HG03060 (cell line): Measurements from ENCODE around the gene PGAM2.

Experiments used
- ATAC-seq: cut with Tn5 transposase; IDR thresholded peaks from one replicate; pipeline ENCODE4 v1.9.1; 2021; ENCODE audit warnings: low read depth, moderate number of reproducible peaks; ENCODE audit not compliant: unreplicated experiment

The PGAM2 gene

GRCh38 chr7:44086627-44087026 lies 21.3 kb upstream of the PGAM2 start:
- no peak for ATAC-seq

DNA sequence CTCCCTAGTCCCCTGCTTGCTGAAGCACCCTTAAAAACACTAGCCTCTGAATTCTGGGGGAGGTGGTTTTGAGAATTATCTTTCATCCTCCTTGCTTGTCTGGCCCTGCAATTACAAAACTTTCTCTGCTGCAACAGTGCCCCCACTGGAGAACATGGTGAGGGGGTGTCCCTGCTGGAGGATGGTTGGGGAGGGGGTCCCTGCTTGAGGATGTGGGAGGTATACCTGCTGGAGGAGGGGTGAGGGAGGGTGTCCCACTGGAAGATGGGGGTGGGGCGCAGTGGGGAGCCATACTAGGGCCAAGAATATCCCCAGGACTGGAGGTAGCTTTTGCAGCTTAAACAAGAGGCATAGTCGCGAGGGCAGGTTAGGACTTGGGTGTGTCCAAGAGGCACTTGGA lies 20.2 kb upstream of the PGAM2 start:
- ATAC-seq: no peak

- ATAC-seq: no peak
Measured at GRCh38 chr7:44084701-44085100, 19.3 kb upstream of the PGAM2 start.

- ATAC-seq: no peak
Measured at GRCh38 chr7:44083796-44084195, 18.4 kb upstream of the PGAM2 start.

GRCh38 chr7:44082541-44083207 lies 17.3 kb upstream of the PGAM2 start:
- peak; percentile 90 for ATAC-seq

- no peak for ATAC-seq
Measured at GRCh38 chr7:44081266-44081748, 15.9 kb upstream of the PGAM2 start.

DNA sequence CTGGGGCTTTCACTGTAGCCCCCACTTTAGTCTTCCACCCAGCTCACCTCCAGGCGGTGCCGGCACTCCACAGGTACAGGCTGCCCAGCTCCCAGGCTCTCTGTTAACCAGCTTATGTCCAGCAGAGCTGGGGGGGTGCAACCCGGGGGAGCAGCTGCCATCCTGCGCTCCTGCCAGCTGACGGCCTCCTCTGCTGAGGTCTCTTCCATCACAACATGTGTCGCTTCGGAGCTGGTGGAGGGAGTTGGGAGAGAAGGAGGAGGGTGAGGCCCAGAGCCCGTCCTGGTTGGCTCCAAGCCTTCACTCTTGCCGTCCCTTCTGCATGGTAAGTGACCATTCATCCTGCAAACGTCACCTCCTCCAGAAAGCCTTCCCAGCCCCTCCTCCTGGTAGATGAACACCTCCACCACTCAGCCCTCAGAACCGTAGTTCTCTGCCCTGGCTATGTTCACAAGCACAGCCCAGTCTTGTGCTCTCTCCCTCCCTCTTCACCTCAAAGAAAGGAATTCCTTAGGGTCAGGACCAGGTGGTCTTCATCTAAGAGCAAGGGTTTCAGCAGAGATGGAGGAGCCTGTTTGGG lies 15.4 kb upstream of the PGAM2 start:
- ATAC-seq: no peak

GRCh38 chr7:44080118-44080517 lies 14.8 kb upstream of the PGAM2 start:
- no peak for ATAC-seq

DNA sequence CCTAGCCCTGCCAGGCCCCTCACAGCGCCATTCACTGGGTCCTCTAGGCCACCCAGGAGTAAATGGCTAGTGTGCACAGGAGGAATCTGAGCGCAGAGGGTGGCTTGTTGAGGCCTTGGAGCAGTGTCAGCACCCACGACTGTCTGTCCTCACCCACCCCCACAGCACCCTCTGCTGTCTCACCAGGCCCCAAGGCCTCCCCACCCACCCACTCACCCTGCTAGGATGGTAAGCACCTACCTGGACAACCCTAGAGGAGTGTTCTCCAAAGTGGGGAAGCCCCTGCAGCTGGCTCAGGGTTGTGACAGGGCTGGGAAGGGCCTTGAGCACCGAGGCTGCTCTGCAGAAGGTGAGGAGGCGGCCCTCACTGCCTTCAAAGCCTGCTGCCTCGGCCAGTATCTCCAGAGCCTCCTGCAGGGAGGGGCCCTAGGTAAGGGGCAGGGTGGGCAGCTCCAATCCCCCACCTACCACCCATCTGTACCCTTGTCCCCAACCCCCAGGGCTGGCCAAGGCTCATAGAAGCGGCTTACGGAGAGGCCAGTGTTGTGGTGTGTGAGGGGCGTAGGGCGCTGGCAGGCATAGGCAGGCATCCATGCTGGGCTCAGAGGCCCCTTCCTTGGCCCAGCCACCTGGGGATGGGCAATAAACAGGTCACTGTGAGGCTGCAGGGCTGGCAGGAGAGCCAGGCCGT lies 14.1 kb upstream of the PGAM2 start:
- ATAC-seq: no peak

GRCh38 chr7:44078521-44078920 lies 13.2 kb upstream of the PGAM2 start:
- ATAC-seq: no peak

GRCh38 chr7:44077681-44078091 lies 12.3 kb upstream of the PGAM2 start:
- no peak for ATAC-seq

GRCh38 chr7:44077061-44077460 lies 11.7 kb upstream of the PGAM2 start:
- no peak for ATAC-seq

GRCh38 chr7:44076101-44076895 lies 10.9 kb upstream of the PGAM2 start:
- ATAC-seq: no peak

- ATAC-seq: no peak
Measured at GRCh38 chr7:44075296-44076075, 10.1 kb upstream of the PGAM2 start.

GRCh38 chr7:44074349-44074695 lies 9.0 kb upstream of the PGAM2 start:
- no peak for ATAC-seq

- no peak for ATAC-seq
Measured at GRCh38 chr7:44073664-44074348, 8.4 kb upstream of the PGAM2 start.

DNA sequence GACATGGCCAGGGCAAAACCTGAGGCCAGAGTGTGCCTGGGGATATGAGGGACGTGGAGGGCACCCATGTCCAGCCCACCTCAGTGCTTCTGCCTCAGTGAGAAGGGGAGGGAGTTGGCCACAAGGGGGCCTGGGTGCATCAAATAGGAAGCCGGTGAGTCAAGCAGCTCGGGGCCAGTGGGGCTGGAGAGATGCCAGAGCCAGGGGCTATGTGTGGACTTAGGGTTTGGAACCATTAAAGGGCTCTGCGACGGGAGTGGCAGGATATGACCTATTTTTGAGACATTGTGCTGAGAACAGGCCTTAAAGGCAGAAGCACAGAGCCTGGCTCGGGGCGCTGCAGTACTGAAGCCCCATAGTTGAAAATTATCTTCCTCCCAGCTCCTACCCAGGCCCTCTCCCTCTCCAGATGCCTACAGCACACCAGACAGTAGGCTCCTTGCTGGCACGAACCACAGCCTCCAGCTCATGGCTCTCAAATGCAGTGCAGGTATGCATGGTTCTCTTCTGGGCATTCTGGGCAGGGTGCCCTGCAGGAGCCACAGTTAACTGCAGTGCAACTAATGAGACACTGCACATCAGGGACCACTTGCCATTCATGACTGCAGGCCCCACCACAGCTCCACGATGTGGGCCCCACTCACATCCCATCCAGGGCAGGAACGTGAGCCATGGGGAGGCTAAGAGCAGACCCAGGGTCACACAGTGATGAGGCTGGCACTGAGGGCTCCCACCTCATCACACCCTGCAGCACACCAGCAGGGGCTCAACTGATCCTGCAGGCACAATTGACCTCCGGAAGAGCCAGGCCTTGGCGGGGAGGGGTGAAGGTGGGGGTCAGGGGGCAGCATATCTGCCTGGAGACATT lies 7.2 kb upstream of the PGAM2 start:
- no peak for ATAC-seq

DNA sequence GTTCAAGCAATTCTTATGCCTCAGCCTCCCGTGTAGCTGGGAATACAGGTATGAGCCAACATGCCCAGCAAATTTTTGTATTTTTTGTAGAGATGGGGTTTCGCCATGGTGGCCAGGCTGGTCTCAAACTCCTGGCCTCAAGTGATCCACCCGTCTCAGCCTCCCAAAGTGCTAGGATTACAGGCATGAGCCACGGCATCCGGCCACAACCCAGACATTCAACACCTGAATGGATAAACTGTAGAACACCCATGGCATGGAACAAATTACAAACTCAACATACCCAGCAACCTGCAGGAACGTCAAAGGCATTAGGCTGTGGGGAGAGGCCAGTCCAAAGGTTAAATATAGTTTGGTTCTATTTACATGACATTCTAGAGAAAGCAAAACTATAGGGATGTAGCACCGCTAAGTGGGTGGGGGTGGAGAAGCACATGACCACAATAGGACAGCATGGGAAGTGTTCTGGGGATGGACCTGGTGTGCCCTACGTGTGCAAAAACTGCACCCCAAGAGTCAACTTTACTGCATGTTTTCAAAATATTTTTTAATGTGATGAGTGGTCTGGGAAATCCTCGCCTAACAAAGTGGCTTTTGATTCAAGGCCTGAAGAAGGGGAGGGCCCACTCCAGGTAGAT lies 6.5 kb upstream of the PGAM2 start:
- ATAC-seq: no peak
